ENCODE measurements around the gene CDHR2. TPM values are rescaled to one million over a fixed set of nuclear protein-coding genes. Genes with fewer than 3 reads are reported as not detected.
A peak's percentile ranks its signal among the peaks of the same experiment; 100 is the strongest.

The CDHR2 gene
- total RNA-seq, 2 donors from 2014 or later, result 0.37 to 0.89 TPM

DNA sequence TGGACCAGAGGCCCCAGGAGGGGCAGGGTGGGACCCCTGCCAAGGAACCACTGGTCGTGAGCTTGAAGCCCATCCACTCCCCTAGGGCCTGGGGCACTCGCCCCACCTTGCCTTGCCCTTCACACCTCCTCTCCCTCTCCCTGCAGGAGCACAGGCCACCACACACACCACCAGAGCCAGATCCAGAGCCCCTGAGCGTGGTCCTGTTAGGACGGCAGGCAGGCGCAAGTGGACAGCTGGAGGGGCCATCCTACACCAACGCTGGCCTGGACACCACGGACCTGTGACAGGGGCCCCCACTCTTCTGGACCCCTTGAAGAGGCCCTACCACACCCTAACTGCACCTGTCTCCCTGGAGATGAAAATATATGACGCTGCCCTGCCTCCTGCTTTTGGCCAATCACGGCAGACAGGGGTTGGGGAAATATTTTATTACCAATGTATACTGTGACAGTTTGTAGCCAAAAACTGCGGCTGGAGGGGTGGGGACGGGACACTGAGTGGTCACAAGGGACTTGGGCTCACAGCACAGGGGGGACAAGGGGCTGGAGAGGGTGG lies 46.3 kb downstream of the CDHR2 start:
- Histone ChIP-seq H3K27ac (ENCODE audit: low read depth, low read length) (no peak overlapping the region), H3K4me1 (ENCODE audit: control insufficient read depth, insufficient read depth, low read length) (no peaks in the 10 kb centered on the region), H3K27me3 (ENCODE audit: control insufficient read depth, insufficient read depth, low read length, poor library complexity, severe bottlenecking) (no peaks in the 10 kb centered on the region), H3K9me3 (ENCODE audit: control insufficient read depth, low read length) (no peaks in the 10 kb centered on the region), H3K4me3 (ENCODE audit: low read length) (no peak overlapping the region), H3K36me3 (ENCODE audit: control insufficient read depth, insufficient read depth, low read length) (no peaks in the 10 kb centered on the region), H3K9ac (ENCODE audit: extremely low read depth, low read length, poor library complexity, severe bottlenecking) (no peak overlapping the region)
- Mint-ChIP-seq H3K9me3 (no peaks in the 10 kb centered on the region), H3K27me3 (ENCODE audit: insufficient read depth) (peaks cover 52% of the 10 kb centered on the region), H3K4me3 (no peak overlapping the region), H3K27ac (no peak overlapping the region), H3K4me1 (no peaks in the 10 kb centered on the region), H3K36me3 (ENCODE audit: low read depth) (peaks cover 4% of the 10 kb centered on the region)
- DNase-seq, result no peak
- no peak for TF ChIP-seq CTCF (conservative IDR thresholded peaks at IDR 0.05)
- WGBS, 2 experiments (ENCODE audit: insufficient coverage in 1 of 2, insufficient read length in 1 of 2), result 88 to 92% methylated on average over 9 to 11 of the region's 11 CpGs

DNA sequence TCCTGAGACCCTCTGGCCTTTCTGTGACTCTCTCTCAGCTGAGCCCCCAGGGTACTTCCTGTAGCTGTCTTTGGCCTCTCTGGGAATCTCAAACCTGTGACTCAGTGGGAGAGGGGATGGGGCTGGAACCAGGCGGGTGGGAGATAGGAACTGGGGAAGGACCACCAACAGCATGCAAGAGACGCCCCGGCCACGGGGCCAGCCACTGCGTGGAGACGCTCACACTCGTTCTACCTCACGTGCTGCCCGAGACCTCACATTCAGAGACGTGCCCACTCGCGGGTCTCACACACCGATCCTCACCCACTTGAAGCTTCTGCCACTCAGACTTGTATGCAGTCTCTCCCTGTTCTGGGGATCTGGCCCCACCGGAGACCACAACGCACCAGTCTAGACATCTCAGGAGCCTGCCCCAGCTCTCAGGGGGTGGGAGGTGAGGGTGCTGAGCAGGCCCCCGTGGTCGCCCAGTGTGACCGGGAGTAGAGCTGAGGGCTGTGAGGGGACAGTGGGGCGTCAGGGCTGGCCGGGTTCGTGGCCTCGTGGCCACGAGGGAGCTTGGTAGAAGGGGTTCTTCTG lies 47.0 kb downstream of the CDHR2 start:
- H3K27ac Mint-ChIP-seq, result no peak overlapping the region
- Histone ChIP-seq H3K4me1 (ENCODE audit: control insufficient read depth, insufficient read depth, low read length) (peaks cover 2% of the 10 kb centered on the region), H3K27me3 (ENCODE audit: control insufficient read depth, insufficient read depth, low read length, poor library complexity, severe bottlenecking) (no peaks in the 10 kb centered on the region), H3K9me3 (ENCODE audit: control insufficient read depth, low read length) (no peaks in the 10 kb centered on the region), H3K36me3 (ENCODE audit: control insufficient read depth, insufficient read depth, low read length) (no peaks in the 10 kb centered on the region), H3K9ac (ENCODE audit: extremely low read depth, low read length, poor library complexity, severe bottlenecking) (no peak overlapping the region), H3K27ac (ENCODE audit: low read depth, low read length) (no peak overlapping the region), H3K4me3 (ENCODE audit: low read length) (no peak overlapping the region)
- DNase-seq, result no peak
- peaks cover 52% of the 10 kb centered on the region for H3K27me3 Mint-ChIP-seq (ENCODE audit: insufficient read depth)
- TF ChIP-seq CTCF (conservative IDR thresholded peaks at IDR 0.05), result no peak
- peaks cover 4% of the 10 kb centered on the region for H3K36me3 Mint-ChIP-seq (ENCODE audit: low read depth)
- H3K4me1 Mint-ChIP-seq, result peaks cover 1% of the 10 kb centered on the region
- H3K4me3 Mint-ChIP-seq, result peak overlapping the region; percentile 36
- 96 to 99% methylated on average over 17 to 23 of the region's 23 CpGs for WGBS, 2 experiments (ENCODE audit: insufficient coverage in 1 of 2, insufficient read length in 1 of 2)
- H3K9me3 Mint-ChIP-seq, result no peaks in the 10 kb centered on the region

DNA sequence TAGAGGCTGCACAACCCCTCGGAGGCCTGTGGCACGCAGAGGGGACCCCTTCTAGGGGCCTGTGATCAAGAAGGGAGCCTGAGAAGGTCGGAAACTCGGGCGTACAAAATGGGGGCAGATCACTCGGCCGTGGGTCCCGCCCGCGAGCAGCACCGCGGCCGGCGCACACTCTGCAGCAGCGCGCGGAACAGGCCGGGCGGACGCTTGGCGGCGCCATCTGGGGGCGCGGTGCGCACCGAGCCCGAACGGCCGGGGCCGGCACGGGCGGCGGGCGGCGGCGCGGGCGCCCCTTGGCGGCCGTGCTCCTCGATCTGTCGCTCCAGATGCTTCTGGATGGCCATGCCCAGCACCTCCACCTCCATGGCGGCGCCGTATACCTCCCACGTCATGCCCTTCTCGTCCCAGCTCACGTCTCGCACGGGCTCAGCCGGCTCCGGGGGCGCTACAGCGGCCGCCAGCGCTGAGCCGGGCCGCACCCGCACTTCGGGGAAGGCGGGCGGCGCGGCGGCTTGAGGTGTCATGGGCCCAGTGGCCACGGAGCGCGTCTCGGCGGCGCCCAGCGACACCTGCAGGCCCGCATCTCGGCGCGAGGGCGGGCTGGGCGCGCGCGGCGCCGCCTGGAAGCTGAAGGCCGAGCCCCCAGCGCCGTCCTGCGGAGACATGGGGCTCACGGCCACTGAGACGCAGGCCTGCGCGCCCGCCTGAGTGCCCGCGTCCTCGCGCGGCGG lies 47.7 kb downstream of the CDHR2 start:
- Histone ChIP-seq H3K36me3 (ENCODE audit: control insufficient read depth, insufficient read depth, low read length) (no peaks in the 10 kb centered on the region), H3K9ac (ENCODE audit: extremely low read depth, low read length, poor library complexity, severe bottlenecking) (no peak overlapping the region), H3K4me3 (ENCODE audit: low read length) (no peak overlapping the region), H3K4me1 (ENCODE audit: control insufficient read depth, insufficient read depth, low read length) (peaks cover 5% of the 10 kb centered on the region), H3K9me3 (ENCODE audit: control insufficient read depth, low read length) (no peaks in the 10 kb centered on the region), H3K27ac (ENCODE audit: low read depth, low read length) (no peak overlapping the region), H3K27me3 (ENCODE audit: control insufficient read depth, insufficient read depth, low read length, poor library complexity, severe bottlenecking) (no peaks in the 10 kb centered on the region)
- H3K9me3 Mint-ChIP-seq, result no peaks in the 10 kb centered on the region
- H3K4me1 Mint-ChIP-seq, result peaks cover 8% of the 10 kb centered on the region
- peaks cover 4% of the 10 kb centered on the region for H3K36me3 Mint-ChIP-seq (ENCODE audit: low read depth)
- 73 to 85% methylated on average over 65 to 98 of the region's 98 CpGs for WGBS, 2 experiments (ENCODE audit: insufficient coverage in 1 of 2, insufficient read length in 1 of 2)
- H3K27me3 Mint-ChIP-seq (ENCODE audit: insufficient read depth), result peaks cover 52% of the 10 kb centered on the region
- no peak overlapping the region for H3K27ac Mint-ChIP-seq
- peak overlapping the region; percentile 36 for H3K4me3 Mint-ChIP-seq
- DNase-seq, result peak; percentile 90
- TF ChIP-seq CTCF (conservative IDR thresholded peaks at IDR 0.05), result peak; percentile 69

All from endodermal cell (in vitro differentiated cells).